Stimulated activated CD4-positive, alpha-beta T cell treated with anti-CD3 and anti-CD28 coated beads, TNF-alpha, amount 100 ng/mL, for 48 hours (primary cell): ENCODE measurements around the gene NRDC.
A peak's percentile ranks its signal among the peaks of the same experiment; 100 is the strongest.

Experiments used
- DNase-seq, 3 donors: peaks; one replicate each; pipeline ENCODE4 v3.0.0-alpha.2; 2020; ENCODE audit warnings: low read depth in 3 of 3

The NRDC gene, protein sequence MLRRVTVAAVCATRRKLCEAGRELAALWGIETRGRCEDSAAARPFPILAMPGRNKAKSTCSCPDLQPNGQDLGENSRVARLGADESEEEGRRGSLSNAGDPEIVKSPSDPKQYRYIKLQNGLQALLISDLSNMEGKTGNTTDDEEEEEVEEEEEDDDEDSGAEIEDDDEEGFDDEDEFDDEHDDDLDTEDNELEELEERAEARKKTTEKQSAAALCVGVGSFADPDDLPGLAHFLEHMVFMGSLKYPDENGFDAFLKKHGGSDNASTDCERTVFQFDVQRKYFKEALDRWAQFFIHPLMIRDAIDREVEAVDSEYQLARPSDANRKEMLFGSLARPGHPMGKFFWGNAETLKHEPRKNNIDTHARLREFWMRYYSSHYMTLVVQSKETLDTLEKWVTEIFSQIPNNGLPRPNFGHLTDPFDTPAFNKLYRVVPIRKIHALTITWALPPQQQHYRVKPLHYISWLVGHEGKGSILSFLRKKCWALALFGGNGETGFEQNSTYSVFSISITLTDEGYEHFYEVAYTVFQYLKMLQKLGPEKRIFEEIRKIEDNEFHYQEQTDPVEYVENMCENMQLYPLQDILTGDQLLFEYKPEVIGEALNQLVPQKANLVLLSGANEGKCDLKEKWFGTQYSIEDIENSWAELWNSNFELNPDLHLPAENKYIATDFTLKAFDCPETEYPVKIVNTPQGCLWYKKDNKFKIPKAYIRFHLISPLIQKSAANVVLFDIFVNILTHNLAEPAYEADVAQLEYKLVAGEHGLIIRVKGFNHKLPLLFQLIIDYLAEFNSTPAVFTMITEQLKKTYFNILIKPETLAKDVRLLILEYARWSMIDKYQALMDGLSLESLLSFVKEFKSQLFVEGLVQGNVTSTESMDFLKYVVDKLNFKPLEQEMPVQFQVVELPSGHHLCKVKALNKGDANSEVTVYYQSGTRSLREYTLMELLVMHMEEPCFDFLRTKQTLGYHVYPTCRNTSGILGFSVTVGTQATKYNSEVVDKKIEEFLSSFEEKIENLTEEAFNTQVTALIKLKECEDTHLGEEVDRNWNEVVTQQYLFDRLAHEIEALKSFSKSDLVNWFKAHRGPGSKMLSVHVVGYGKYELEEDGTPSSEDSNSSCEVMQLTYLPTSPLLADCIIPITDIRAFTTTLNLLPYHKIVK

DNA sequence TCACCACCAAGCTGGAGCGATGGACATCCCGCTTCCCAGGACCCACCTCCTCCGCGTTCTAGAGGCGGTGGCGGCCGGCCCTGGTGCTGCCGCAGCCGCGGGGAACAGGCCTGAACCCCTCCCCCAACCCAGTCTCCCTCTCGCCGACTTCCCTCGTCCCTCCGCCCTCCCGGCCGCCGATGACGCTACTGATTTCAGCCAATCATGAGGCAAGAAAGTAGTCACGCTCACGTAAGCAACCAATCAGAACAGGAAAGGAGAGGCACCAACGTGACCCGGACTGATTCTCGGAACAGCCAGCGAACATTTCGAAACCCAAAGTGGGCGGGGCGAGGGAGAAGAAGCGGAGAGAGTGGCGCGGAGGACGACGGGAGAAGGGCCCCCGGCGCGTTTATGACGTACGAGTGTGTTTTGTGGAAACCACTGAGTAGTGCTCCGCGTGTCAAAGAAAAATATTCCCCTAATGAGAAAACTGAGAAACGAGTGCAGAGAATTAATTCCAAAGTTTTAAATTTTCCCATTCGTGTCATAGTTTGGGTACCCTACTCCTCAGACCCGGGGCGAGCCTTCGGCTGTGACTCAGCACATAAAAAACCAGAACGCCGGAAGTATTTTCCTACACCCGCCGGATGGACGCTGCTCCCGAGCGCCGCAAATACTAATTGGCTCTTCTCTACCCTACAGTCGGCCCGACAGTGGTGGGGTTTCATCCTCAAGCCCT is at the start of gene NRDC:
TSS of gene NRDC (minus strand) at position 112 of the 721 bp plus-strand sequence. CDS start 112 bp downstream, outside the sequence.
- DNase-seq = peak; percentile 99

DNA sequence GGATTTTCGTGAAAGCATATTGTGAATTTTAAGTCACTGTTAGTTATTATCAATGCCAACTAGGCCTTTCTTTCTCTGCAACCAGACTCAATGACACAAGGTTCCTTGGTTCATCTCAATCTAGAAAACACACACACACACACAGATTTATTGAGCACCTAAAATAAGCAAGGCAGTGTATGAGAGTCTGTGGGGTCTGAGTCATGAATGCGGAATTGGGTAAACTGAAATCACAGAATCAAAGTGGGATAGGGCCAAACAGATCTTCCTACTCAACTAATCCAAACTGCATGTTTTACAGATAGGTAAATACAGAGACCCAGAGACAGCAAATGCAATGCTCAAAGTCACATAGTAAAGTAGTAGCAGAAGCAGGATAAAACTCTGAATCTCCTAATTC is 48.5 kb upstream of the NRDC start:
- no peak for DNase-seq

DNA sequence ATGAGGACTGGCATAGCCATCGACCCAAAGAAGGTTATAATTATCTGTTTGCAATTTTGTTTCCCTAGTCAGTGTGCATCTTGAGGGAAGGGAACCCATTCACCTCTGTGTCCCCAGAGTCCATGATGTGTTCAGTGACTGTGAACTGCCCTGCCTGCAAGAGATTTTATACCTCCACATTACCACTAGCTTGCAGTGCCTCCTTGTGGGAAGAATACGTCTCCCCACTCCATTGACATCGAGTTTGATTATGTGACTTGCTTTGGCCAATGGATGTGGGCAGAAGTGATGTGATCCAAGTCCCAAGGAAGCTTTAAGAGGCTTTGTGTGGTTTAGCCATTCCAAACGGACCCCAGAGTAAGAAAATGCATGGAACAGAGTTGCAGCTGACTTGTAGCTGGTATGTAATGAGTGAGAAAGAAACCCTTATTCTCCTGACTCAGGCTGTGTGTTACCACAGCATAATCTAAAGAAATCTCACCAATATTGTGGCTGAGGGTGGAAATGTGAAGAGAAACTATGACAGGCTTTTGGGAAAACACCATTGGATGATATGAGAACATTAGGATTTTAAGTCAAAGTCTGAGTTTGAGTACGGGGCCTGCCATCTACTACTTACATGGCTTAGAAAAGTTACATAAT is 47.8 kb upstream of the NRDC start:
- DNase-seq = no peak

DNA sequence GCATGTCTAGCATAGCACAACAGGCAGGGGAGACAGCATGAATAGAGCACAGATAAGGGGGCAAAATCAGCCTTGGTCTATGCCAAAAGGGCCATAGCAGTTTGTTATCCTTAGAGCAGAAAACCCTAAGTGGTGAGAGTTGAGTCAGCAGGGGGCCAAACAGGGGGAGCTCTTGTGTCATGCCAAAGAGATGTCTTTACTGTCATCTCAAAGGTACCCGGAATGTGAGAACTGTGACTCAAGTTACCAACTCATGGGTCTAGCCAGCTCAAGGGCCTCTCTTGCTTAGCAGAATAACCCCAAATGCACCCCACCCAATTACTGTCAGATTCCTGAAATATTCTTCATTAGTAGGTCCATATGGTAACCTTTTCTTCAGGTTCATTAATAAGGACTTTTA is 45.9 kb upstream of the NRDC start:
- DNase-seq = peak in 2 of 3 donors; percentile 21 to 41

DNA sequence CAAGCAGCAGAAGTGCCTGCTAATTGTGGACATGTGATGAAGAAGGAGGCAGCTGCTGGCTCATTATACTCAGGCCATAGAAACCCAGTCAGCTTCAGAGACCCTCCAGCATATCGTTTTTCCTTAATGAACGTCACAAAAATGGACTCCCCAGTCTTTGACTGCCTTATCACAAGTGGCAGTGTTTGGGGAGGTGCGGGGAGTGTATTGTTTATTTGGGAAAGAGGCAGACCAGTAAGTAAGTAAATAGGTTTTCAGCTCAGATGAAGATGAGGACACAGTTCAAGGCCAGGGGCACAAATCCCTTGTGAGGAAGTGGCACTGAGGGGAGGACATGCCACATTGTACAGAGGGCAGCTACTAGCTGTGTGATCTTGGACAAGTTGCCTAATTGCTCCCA is 43.5 kb upstream of the NRDC start:
- no peak for DNase-seq

DNA sequence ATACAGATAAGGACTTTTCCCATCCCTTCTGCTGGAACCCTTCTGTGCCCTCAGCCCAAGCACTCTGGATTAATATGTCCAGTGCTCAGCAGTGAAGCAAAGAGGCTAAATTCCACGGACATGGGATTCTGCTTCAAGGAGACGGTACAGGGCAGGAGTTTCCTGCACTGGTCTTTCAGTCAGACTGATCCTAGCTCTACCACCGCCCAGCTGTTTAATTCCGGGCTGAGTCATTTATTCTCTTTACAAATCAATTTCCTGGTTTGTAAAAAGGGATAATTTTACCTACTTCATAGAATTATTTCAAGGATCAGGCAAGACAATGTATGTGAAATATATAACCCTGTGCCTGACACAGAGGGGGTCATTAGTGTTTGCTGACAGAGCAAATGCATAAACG is 41.6 kb upstream of the NRDC start:
- DNase-seq = no peak

DNA sequence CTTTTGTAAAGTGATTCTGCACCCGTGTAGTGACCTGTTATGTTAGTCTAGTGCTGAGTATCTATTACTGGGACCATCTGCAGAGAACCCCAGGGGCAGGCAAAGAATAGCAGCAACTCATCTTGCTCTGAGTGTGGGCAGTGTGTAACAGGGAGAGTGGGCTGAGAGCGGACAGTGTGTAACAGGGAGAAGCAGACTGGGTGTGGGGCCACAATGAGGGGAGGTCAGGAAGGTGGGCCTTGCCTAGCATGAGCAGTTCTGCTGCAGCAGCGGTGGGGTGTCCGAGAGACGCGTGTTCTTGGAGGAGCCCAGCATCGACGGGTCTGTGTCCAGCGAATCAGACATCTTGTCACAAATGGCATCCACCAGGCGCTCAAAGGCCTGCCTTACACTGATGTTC is 41.2 kb upstream of the NRDC start:
- no peak for DNase-seq

DNA sequence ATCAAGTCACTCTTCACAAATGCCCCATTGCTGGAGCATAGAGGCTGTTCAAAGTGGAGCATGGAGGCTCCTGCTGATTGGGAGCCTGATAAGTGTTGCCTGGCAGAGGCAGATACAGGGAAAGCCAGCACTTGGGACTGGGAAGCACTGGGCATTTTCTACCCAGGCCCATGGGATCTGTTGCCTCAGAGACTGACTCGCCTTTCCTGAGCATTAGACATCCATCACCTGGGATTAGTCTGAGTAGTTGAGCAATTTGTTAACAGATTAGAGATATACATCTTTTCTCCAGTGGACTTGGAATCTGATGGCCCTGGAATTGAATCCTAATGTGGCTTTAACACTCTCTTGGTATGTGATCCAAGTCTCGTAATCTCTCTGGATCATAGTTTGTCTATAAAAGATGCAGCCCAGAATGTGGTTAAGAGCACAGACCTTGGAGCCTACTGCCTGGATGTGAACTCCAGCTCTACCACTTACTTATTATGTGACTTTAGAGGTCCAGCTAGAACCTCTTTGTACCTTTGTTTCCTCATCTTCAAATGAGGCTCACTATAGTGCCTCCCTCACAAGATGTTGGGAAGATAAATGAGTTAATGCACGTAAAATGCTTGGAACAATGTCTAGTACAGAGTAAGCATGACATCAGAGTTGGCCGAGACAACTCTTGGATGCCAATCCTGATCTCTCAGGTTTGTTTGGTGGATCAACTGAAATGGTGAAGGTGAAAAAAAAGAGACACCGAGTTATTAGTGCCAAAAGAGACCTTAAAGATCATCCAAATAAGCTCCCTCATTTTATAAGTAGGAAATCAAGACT is 38.3 kb upstream of the NRDC start:
- no peak for DNase-seq

DNA sequence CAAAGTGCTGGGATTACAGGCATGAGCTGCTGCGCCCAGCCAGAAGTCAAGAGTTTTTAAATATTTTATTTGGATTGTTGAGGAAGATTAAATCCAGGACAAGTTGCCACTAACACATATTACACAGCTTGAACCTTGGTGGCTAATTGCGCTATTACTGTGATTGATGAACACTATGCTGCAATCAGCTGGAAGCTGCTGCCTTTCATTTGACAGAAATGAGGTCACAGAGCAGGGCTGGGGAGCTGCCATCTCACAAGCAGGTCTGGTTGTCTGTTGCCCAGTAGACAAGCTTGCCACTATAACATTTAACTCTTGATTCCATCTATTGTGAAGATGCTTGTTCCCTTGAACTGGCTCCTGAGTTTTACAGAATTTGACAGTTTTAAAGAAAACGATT is 37.4 kb upstream of the NRDC start:
- DNase-seq = no peak

DNA sequence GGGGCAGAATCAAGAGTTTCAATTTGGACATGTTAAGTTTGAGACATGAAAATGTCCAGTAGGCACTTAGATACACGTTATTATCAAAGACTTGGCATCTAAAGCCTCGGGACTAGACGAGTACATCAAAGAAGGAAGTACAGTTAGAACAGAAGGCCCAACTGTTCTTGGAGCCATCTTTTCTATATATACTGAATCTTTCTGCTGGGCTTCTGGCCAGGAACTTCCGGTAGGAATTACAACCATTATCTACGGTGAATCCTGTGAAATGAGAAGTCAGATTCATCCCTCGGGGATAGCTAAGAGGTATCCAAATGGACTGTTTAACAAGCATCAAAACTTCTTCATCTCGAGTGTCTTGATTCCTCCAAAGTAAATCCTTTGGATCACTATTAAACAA is 34.4 kb upstream of the NRDC start:
- DNase-seq = no peak

DNA sequence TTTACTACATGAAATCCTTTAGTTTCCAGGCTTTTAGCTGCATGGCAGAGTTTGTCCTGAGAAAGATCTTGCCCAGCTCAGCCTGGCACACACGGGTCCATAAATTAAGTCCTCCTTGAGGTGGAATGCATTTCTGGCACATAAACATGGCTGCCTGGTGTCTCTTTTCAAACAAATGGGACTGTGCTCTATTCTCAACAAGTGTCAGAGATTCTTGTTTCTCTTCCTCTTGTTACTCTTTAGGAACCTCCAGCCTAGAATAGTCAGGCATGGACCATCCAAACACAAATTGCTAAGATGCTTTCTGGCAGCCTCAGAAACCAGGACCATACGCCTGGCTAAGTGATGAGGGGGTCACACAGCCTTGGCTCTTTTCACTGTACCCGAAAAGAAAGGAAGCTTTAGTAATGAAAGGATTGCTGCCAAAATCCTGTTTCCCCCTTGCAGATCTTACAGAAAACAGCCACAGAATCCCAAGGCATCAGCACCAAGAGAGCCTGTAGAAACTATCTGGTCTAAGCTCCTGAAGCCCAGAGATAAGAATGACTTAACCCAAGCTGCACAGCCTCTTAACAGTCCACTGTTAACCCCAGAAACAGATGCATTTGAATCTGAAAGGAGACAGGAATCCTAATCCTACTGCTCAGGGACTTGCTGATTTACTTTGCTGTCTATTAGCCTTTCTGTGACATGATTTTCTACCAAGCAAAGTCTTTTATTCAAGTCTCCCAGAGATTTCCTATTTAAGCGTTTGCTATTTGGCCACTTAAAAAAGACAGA is 31.9 kb upstream of the NRDC start:
- DNase-seq = no peak

DNA sequence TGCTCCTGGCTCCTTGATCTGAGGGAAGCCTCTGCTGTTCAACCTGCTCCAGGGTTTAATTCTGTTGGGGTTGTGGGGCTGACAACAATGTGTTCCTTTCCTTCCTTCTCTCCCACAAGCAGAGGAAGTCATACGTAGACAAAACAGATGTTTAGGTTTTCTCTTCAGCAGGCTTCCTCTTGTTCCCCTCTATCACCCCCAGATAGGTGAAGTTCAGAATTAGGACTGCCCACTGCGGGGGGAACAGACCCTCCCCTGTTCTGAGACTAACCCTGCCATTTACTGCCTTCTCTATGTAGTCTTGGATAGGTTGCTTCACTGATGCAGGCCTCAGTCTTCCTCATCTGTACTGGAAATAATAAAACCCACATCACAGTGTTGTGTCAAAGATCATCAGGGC is 30.0 kb upstream of the NRDC start:
- DNase-seq = no peak

DNA sequence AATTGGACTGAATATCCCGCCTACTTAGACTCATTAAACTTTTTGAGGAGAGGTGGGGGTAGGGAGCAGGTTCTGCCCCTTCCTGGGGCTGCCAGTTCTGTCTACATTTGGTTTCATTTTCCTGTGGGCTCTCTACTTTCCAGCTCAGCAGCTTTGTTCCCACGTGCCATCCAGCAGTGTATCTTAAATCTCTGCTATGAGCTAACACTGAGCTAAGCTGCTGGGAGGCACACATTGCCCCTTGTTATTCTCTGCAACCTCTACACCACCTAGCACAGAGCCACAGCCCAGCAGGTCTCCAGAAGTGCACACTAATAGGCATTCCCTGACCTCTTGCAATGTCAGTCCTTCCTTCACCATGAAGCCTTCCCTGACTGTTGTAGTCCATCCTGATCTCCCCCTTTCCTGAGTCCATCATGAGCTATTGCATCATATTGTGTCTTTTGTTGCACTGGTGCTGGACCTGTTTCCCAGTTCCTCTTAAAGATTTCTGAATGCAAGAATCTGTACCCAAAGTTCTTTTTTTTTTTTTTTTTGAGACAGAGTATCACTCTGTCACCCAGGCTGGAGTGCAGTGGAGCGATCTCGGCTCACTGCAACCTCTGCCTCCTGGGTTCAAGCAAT is 28.7 kb upstream of the NRDC start:
- DNase-seq = no peak

DNA sequence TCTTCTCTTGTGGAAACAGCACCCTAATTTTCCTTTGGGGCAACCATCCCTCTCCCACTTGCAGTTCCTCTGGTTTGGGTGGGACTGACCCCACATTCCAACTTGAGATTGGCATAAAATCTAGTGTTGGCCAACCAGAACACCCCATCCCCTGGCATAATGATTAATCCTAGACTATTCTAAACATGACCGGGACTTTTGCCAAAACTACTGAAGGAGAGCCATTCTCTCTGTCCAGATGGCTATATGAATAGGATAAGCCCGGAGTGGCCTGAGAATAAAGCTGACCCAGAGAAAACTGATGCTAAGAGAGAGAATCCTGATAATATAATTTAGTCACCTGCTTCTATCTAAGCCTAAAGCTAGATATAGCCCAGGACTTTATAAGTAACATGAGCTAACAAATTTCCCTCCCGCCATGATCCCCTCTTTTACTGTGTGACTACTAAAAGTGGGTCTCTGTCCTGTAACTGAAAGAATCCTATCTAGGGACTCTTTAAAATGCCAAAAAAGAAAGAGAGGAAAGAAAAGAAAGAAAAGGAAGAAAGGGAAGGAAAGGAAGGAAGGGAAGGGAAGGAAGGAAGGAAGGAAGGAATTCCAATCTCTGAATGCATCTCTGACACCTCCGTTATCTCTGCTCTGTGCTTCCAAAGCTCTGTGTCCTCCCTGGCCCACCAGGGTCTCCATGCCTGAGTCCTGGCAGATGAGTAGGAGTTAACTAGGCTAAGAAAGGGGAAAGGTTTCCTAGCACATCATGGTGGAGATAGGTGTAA is 28.0 kb upstream of the NRDC start:
- no peak for DNase-seq

DNA sequence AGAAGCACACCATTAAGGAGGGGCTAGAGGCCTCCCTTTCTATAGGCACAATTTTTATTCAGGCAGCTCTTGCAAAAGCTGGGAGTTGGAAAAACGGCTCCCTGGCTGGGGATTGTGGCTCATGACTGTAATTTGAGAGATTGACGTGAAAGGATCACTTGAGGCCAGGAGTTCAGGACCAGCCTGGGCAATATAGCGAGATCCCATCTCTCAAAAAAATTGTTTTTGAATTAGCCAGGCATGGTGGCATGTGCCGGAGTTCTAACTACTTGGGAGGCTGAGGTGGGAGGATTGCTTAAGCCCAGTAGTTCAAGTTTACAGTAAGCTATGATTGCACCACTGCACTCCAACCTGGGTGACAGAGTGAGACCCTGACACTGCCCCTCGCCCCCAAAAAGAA is 23.9 kb upstream of the NRDC start:
- no peak for DNase-seq

DNA sequence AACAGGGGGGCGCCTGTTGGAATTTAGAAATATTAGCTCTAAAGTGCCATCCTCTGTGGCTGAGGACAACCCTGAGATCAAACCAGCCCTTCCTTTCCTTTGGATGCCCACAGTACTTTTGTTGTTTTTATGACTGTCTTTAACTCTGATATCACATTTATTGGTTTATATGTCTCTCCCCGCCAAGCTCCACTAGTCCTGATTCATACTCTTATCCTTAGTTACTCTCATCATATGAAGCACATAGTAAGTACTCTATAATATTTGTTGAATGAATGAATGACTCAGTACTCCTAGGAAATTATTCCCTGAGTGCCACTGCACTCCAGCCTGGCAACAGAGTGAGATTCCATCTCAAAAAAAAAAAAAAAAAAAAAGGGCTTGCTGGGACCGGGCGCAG is 22.6 kb upstream of the NRDC start:
- DNase-seq = no peak

DNA sequence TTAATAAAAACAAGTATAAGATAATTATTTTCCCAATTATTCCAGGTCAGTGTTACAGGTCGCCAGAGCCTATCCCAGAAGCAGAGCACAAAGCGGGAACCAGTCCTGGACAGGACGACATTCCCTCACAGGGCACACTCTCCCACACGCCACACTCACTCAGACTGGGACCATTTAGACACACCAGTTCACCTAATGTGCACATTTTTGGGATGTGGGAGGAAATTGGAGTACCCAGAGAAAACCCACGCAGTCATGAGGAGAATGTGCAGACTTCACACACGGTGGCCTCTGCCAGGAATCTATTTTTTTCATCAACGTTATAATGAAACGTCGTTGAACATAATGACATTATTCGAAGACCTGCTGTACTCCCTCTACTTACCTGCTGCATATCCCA is 20.5 kb upstream of the NRDC start:
- DNase-seq = no peak

DNA sequence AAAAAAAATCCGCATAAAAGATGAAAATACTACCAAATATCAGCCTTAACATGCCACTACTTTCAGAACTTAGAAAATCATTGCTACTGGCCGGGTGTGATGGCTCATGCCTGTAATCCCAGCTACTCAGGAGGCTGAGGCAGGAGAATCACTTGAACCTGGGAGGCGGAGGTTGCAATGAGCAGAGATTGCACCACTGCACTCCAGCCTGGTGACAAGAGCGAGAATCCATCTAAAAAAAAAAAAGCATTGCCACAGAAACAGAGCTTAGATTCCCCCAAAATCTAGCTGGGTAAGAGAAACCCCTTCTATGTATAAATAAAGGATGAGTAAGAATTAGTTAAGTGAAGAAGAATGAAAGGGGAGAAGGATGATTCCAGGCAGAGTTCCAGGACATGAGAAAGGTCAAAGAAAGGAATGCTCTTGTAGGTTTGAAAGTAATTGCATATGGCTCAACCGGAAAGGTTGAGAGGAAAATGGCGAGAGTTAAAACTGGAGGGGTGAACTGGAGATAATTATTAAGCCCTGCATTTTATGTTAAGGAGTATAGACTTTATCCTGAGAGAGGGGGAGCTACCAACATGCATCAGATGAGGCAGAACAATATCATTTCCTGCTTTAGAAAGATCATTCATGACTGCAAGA is 19.7 kb upstream of the NRDC start:
- DNase-seq = no peak
